Nephron progenitor cell (in vitro differentiated cells): Measurements from ENCODE around the gene CA4.
"Not testable (repeated sequence)": the region's sequence is repeated elsewhere in the genome, so short reads cannot be mapped to it uniquely, and the experiment has no call there.

Experiments used
- DNase-seq: peaks from one replicate; pipeline ENCODE4 v3.0.0; 2021
- H3K27ac Mint-ChIP-seq: 2 replicates; pipeline ENCODE4 v1.8.0; 2021; ENCODE audit warnings: mild to moderate bottlenecking, moderate library complexity, mixed read lengths
- H3K27me3 Mint-ChIP-seq: 2 replicates; pipeline ENCODE4 v1.8.0; 2021; ENCODE audit warnings: mild to moderate bottlenecking, low read depth, mixed read lengths; ENCODE audit not compliant: poor library complexity
- H3K36me3 Mint-ChIP-seq: 2 replicates; pipeline ENCODE4 v1.8.0; 2021; ENCODE audit warnings: low read depth, mixed read lengths
- H3K4me1 Mint-ChIP-seq: 2 replicates; pipeline ENCODE4 v1.8.0; 2021; ENCODE audit warnings: mixed read lengths
- H3K4me3 Mint-ChIP-seq: 2 replicates; pipeline ENCODE4 v1.8.0; 2021; ENCODE audit warnings: mild to moderate bottlenecking, moderate library complexity, mixed read lengths
- H3K9me3 Mint-ChIP-seq: 2 replicates; pipeline ENCODE4 v1.8.0; 2021; ENCODE audit warnings: mild to moderate bottlenecking, moderate library complexity, mixed read lengths
- TF ChIP-seq, protein P1 (sequence below): fragments of 200-600 bp; sonication (generic); IDR thresholded peaks from 2 replicates; pipeline ENCODE4 v1.5.0; 2021; ENCODE audit warnings: antibody characterized with exemption

Gene CA4

DNA sequence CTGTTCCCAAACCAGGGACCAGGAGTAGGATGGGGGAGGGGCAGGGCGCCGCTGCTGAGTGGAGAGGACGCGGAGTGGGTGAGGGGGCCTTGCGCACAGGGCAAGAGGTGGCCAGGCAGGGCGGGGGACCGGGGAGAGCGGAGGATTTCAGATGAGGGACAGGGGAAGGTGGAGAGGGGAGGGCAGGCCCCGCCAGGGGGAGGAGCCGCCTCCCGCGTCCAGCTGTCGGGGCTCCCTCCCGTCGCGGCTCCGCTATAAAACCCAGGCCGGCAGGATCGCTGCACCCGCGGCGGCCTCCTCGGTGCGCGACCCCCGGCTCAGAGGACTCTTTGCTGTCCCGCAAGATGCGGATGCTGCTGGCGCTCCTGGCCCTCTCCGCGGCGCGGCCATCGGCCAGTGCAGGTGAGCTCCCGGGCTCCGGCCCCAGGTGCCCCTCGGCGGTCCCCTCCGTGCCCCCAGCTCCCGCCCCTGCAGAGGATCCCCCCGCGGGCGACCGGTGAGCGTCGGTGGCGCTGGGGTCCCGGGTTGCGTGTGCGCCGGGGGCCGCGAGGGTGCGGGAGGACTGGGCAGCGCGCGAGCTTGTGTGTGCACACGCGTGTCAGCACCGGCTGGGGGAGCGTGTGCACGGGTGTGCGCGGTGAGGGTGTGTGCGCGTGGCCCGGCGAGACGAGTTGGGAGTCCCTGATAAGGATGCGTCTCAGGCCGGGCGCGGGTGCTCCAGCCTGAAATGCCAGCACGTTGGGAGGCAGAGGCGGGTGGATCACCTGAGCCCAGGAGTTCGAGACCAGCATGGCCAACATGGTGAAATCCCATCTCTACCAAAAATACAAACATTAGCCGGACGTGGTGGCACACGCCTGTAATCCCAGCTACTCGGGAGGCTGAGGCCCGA, at the start of gene CA4:
TSS of gene CA4 (plus strand) at position 283 of the 892 bp plus-strand sequence. CDS start at position 345, 62 bp downstream.
- Mint-ChIP-seq H3K27ac (no peak within 1 kb of the TSS), H3K4me3 (peak within 1 kb of the TSS; percentile 68), H3K4me1 (peaks cover 38% of the 10 kb centered on the region), H3K9me3 (no peaks in the 10 kb centered on the region), H3K36me3 (no peaks in the 10 kb centered on the region), H3K27me3 (peaks cover 98% of the 10 kb centered on the region)
- TF ChIP-seq, protein P1, sequence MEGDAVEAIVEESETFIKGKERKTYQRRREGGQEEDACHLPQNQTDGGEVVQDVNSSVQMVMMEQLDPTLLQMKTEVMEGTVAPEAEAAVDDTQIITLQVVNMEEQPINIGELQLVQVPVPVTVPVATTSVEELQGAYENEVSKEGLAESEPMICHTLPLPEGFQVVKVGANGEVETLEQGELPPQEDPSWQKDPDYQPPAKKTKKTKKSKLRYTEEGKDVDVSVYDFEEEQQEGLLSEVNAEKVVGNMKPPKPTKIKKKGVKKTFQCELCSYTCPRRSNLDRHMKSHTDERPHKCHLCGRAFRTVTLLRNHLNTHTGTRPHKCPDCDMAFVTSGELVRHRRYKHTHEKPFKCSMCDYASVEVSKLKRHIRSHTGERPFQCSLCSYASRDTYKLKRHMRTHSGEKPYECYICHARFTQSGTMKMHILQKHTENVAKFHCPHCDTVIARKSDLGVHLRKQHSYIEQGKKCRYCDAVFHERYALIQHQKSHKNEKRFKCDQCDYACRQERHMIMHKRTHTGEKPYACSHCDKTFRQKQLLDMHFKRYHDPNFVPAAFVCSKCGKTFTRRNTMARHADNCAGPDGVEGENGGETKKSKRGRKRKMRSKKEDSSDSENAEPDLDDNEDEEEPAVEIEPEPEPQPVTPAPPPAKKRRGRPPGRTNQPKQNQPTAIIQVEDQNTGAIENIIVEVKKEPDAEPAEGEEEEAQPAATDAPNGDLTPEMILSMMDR, result no peak
- DNase-seq, result peak; percentile 62

DNA sequence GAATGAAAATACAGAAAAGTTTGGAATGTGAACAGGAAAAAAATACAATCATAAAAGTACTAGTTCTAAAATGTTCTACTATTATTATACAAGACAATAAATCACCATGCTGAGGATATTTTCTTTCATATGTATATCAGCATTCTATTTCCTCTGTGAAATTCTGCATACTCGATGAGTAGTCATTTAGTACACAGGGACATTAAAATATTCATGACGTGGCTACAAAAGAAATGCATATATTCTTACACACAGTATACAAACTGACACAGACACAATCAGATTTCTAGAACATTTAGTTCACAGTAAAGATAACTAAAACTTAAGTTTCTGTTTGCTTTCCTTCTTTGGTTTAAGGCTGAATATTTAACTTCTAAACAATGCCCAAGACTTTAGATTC, 49.2 kb upstream of the CA4 start:
- H3K36me3 Mint-ChIP-seq, H3K4me3 Mint-ChIP-seq, DNase-seq, H3K27ac Mint-ChIP-seq, H3K27me3 Mint-ChIP-seq, H3K4me1 Mint-ChIP-seq, H3K9me3 Mint-ChIP-seq: not testable (repeated sequence)

DNA sequence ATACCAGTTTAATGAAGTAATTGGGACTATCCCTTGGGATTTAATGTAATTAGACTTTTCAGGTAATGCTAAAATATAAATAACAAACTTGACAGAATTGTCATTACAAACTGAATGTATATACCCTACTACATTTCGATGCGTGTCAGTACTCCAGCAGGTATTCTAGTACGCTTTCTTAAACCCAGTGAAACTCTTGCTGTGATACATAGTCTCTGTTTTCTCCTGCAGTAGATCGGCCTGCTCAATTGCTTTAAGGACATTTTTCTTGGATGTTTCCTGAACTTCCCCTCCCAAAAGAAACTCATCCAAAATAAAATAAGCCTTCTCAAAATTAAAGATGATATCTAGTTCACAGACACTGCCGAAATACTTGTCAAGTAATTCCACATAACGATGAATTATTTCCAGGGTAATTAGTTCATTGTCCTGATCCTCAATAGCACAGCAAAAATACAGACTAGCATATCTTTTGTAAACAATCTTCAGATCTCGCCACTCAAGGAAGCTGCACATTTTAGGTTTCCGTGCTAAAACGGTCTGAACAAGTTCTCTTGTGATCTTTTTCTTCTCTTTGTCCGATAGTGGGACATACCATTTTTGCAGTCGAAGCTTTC, 47.6 kb upstream of the CA4 start:
- H3K4me3 Mint-ChIP-seq, H3K27me3 Mint-ChIP-seq, H3K27ac Mint-ChIP-seq, H3K36me3 Mint-ChIP-seq, DNase-seq, H3K4me1 Mint-ChIP-seq, H3K9me3 Mint-ChIP-seq: not testable (repeated sequence)

DNA sequence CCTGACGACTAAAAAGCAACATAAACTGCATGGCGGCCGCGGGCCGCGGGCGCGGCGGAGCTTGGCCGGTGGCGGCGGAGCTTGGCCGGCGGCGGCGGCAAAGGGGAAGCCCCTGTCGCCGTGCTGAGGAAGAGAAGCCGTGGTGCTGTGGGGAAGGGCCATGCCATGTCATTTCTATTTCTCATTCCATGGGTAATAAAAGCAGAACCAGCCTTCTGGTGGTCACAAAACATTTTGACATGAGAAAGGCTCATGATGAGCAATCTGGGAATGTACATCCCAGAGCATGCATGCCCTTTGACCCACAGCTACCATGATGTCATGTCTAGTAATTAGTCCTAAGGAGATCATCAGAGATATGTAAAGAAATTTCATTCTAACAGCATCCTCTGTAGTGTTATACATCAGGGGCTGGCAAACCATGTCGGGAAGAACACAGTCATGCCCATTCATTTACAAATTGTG, 47.1 kb upstream of the CA4 start:
- H3K4me1 Mint-ChIP-seq, result no peaks in the 10 kb centered on the region
- no peak overlapping the region for H3K27ac Mint-ChIP-seq
- no peak overlapping the region for H3K4me3 Mint-ChIP-seq
- peaks cover 13% of the 10 kb centered on the region for H3K27me3 Mint-ChIP-seq
- no peaks in the 10 kb centered on the region for H3K9me3 Mint-ChIP-seq
- TF ChIP-seq, protein P1, result no peak
- DNase-seq, result no peak
- H3K36me3 Mint-ChIP-seq, result no peaks in the 10 kb centered on the region

DNA sequence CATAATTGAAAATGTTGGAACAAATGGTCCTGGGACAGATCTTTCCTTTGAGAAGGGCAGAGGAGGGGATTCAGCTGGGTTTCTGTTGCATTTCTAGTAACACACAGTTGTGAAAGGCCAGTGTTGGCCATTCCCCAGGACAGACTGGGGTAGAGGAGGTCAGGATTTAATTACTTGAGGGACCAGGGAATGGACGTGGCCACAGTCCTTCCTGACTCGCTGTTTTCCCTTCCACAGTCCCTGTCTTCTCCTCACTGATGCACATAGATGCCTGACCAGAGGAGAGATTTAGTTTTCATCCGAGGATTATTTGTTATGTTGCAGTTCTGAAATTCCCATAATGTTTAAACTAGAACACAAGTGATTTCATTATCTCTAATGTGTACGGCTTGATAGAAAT, 45.8 kb upstream of the CA4 start:
- peaks cover 22% of the 10 kb centered on the region for H3K27me3 Mint-ChIP-seq

DNA sequence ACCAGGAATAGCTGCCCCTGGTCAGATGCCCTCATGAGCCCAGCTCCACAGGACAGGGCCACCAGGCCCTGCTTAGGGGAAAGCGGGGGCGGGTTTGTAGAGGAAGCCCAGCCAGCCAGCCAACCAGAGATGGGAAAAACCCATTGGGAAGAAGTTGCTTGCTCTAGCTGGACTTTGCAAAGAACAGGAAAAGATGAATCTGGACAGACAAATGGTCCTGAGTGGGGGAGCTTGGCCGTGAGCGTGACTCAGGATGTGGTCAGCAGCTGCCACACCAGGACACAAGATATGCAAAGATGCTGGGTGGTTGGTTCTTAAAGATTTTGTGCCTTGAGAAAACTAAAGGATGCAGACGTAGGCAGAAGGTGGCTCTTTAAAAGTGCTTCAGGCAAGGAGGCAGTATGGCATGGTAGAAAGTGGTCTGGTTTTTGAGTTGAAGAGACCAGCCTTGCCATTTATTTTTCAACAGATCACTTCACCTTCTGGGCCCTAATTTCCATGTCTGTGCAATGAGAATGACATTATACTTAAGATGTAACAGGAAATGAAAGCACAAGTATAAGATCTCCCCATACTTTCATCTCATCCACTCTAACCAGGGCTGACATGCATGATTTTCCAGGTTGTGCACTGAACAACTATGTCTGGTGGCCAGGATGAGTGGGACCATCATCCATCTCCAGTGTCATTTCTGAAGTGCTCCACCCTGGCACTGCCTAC, 43.3 kb upstream of the CA4 start:
- TF ChIP-seq, protein P1, result no peak
- H3K27ac Mint-ChIP-seq, result no peak overlapping the region
- H3K27me3 Mint-ChIP-seq, result peaks cover 38% of the 10 kb centered on the region
- DNase-seq, result no peak
- no peaks in the 10 kb centered on the region for H3K9me3 Mint-ChIP-seq
- H3K4me3 Mint-ChIP-seq, result no peak overlapping the region
- H3K4me1 Mint-ChIP-seq, result no peaks in the 10 kb centered on the region
- no peaks in the 10 kb centered on the region for H3K36me3 Mint-ChIP-seq

More for the DNA sequence above, 45.8 kb upstream of the CA4 start:
- H3K4me1 Mint-ChIP-seq, result no peaks in the 10 kb centered on the region
- peak overlapping the region; percentile 27 for H3K27ac Mint-ChIP-seq
- no peaks in the 10 kb centered on the region for H3K9me3 Mint-ChIP-seq
- TF ChIP-seq, protein P1, result no peak
- no peaks in the 10 kb centered on the region for H3K36me3 Mint-ChIP-seq
- DNase-seq, result no peak
- H3K4me3 Mint-ChIP-seq, result no peak overlapping the region
